CD4-positive, alpha-beta T cell treated with Interleukin-12 subunit alpha and Interleukin-12 subunit beta, for 1 hour (primary cell): ENCODE results near the gene USP32.
"Not testable (repeated sequence)": the region's sequence is repeated elsewhere in the genome, so short reads cannot be mapped to it uniquely, and the experiment has no call there.

ENCODE experiments used
- DNase-seq: peaks from one replicate; pipeline ENCODE4 v3.0.0-alpha.2; 2020

Gene USP32

GRCh38 chr17:60371818-60372510 is 20.0 kb downstream of the USP32 start:
- no peak for DNase-seq

GRCh38 chr17:60371416-60371815 is 20.5 kb downstream of the USP32 start:
- DNase-seq, result no peak

GRCh38 chr17:60369727-60370126 is 22.2 kb downstream of the USP32 start:
- DNase-seq, result no peak

GRCh38 chr17:60363700-60364405 is 28.1 kb downstream of the USP32 start:
- DNase-seq, result no peak

- no peak for DNase-seq
Measured at GRCh38 chr17:60362329-60362728, 29.6 kb downstream of the USP32 start.

- no peak for DNase-seq
Measured at GRCh38 chr17:60361889-60362288, 30.0 kb downstream of the USP32 start.

- no peak for DNase-seq
Measured at GRCh38 chr17:60359415-60359814, 32.5 kb downstream of the USP32 start.

- DNase-seq, result no peak
Measured at GRCh38 chr17:60358606-60359225, 33.2 kb downstream of the USP32 start.

GRCh38 chr17:60356940-60357339 is 35.0 kb downstream of the USP32 start:
- DNase-seq, result no peak

GRCh38 chr17:60355663-60356594 is 36.0 kb downstream of the USP32 start:
- no peak for DNase-seq

- DNase-seq, result no peak
Measured at GRCh38 chr17:60354223-60354622, 37.7 kb downstream of the USP32 start.

GRCh38 chr17:60353773-60354172 is 38.2 kb downstream of the USP32 start:
- no peak for DNase-seq

GRCh38 chr17:60352569-60352968 is 39.4 kb downstream of the USP32 start:
- no peak for DNase-seq

- no peak for DNase-seq
Measured at GRCh38 chr17:60352071-60352470, 39.9 kb downstream of the USP32 start.

- no peak for DNase-seq
Measured at GRCh38 chr17:60351012-60351695, 40.8 kb downstream of the USP32 start.

GRCh38 chr17:60348616-60349015 is 43.3 kb downstream of the USP32 start:
- no peak for DNase-seq

GRCh38 chr17:60345233-60345632 is 46.7 kb downstream of the USP32 start:
- DNase-seq, result no peak

GRCh38 chr17:60342492-60342891 is 49.4 kb downstream of the USP32 start:
- not testable (repeated sequence) for DNase-seq

GRCh38 chr17:60335289-60335688 is 56.6 kb downstream of the USP32 start:
- no peak for DNase-seq

GRCh38 chr17:60333628-60334031 is 58.3 kb downstream of the USP32 start:
- DNase-seq, result no peak

GRCh38 chr17:60333072-60333471 is 58.9 kb downstream of the USP32 start:
- not testable (repeated sequence) for DNase-seq

- DNase-seq, result no peak
Measured at GRCh38 chr17:60332574-60332973, 59.4 kb downstream of the USP32 start.
